Measurements from ENCODE around the gene SNX22. TPM values are rescaled to one million over a fixed set of nuclear protein-coding genes. Genes with fewer than 3 reads are reported as not detected.

SNX22 gene
- total RNA-seq, 4 donors from 2014 or later, result 0.22 to 1.0 (median 0.75) TPM; not detected in 1

DNA sequence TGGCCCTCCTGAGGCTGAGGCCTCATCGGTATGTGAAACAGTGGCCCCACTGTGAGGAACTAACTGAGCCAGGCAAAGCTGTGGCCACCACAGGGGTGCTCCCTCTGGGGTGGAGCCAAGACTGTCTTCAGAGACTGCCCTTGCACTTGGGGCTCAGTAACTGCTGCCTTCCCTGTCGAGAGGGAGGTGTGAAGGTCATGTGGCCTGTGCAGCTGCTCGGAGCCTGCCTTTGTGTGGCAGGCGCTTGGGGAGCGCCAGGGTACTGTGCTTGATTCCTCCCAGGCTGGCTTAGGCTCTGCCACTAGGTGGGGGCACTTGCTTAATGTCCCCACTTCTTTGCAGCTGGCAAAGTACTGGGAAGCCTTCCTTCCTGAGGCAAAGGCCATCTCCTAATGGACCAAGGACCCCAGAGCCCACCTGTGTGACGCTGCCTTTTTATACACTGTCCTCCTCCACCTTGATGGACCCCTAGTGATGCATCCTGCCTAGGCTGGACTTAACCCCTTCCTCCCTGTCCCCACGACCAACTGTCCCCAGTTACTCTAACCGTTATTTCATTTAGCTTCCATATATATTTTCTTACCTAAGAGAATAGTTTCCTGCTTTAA, 14.2 kb upstream of the SNX22 start:
- TF ChIP-seq, protein P1, sequence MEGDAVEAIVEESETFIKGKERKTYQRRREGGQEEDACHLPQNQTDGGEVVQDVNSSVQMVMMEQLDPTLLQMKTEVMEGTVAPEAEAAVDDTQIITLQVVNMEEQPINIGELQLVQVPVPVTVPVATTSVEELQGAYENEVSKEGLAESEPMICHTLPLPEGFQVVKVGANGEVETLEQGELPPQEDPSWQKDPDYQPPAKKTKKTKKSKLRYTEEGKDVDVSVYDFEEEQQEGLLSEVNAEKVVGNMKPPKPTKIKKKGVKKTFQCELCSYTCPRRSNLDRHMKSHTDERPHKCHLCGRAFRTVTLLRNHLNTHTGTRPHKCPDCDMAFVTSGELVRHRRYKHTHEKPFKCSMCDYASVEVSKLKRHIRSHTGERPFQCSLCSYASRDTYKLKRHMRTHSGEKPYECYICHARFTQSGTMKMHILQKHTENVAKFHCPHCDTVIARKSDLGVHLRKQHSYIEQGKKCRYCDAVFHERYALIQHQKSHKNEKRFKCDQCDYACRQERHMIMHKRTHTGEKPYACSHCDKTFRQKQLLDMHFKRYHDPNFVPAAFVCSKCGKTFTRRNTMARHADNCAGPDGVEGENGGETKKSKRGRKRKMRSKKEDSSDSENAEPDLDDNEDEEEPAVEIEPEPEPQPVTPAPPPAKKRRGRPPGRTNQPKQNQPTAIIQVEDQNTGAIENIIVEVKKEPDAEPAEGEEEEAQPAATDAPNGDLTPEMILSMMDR (IDR thresholded peaks at IDR 0.05; ENCODE audit: low read depth), result no peak

DNA sequence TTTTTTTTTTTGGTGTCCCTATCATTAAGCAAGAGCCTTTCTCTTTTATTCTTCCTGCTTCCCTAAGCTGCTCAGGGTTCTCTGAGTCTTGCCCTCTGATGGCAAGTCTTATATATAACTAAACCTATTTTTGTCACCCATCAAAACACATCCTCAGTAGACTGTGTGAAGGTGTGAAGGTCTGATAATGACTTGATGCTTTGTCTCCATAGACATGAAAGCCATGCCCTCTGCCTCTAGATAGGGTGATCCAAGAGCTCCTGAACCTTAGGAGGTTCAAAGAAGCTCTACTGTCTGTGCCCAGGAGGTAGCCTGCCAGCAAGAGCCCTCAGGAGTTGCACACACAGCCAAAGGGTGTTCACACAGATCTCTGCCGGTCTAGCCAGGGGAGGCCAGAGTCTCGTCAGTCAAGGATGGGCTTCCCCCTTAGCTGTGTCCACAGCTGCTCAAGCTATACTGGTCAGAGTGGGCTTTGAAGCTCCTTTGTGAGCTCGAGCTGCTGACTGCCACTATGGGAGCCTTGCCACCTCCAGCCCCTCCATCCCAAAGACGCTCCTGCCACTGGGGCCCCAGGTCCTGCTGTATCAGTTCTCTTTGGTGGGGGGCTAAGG, 13.1 kb upstream of the SNX22 start:
- TF ChIP-seq, protein P1 (IDR thresholded peaks at IDR 0.05; ENCODE audit: low read depth), result no peak

DNA sequence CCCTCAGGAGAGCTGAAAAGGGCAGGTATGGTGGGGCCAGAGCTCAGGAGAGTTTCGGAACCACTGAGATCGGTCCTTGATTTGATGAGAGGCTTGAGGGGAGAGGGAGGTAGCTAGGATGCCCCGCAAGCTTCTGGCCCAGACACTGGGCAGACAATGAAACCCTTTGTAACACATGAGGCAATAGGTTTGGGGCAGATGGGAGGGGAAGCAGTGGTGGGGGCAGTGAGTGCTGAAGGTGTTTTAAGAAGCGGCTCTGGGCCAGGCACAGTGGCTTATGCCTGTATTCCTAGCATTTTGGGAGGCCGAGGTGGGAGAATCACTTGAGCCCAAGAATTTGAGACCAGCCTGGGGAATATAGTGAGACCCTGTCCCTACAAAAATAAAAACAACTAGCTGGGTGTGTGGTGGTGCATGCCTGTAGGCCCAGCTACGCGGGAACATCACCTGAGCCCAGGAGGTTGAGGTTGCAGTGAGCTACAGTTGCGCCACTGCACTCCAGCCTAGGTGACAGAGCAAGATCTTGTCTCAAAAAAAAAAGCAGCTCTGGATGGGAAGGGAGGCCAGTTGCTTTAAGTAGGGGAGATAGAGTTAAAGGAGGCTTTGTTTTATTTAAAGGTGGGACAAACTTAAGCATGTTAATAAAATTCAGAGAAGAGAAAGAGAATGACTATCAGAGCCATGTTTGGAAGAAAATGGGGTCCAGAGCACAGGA, 9.6 kb upstream of the SNX22 start:
- TF ChIP-seq, protein P1 (IDR thresholded peaks at IDR 0.05; ENCODE audit: low read depth), result no peak

DNA sequence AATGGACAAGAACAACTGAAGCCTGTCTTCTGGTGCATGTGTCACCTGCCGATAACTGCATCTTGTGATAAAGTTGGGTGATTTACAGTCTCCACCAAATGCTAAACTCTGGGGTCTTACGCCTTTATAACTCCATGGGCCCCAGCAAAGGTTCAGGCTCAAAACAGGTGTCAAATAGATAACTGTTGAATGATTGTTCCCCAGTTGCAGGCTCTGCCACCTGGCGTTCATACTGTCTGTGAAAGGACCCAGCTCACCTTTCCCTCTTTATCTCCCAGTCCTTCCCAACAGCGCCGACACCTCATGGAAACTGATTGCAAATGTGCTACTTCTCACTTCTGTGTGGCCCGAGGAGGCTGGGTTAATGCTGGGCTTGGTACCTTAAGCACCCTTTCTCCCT, 8.3 kb upstream of the SNX22 start:
- TF ChIP-seq, protein P1 (IDR thresholded peaks at IDR 0.05; ENCODE audit: low read depth), result no peak

DNA sequence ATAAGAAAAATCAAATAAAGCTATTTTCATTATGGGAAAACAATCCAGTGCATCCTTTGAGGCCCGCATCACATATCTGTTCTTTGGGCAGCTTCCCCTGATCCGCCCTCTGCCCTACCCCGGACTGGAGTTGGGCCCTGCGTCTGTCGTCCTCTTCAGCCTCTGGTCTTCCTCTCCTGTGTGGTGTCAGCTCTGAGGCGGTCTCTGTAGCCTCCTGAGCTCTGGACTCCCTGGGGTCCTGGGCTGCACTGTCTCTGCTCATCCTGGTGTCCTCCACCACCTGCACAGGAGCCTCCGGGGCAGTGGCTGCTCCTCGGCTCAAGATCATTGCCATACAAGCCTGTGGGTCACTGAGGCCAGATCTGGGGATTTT, 7.4 kb upstream of the SNX22 start:
- TF ChIP-seq, protein P1 (IDR thresholded peaks at IDR 0.05; ENCODE audit: low read depth), result no peak

DNA sequence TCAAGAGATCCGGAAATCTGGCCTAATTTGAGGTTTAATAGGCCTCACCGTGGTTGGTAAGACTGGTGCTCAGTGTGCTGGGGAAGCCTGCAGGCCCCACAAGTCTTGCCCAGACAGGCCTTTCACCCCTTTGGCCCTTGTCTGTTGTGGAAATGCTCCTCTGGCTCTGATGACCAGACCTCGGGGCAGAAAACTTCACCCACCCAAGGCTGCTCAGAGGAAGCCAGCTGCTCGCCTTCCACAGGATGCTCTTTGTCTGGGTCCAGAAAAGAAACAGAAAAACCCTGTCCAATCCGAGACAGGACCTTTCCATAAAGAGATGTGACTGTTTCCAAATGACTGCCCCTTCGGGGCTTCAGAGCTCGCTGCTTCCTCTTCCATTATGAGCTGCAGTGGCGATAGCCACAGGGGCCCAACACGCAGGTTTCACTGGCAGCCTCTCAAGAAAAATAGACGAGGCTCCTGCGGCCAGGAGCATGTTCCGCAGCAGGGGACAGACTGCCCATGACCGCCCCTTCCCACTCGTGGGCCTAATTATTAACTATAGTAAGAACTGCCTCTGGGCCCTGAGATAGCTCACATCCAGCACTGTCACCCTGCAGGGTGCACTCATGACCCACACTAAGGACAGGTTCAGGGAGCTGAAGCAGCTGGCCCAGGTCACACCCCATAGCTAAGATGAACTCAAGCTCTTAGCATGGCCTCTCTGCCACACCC, 6.8 kb upstream of the SNX22 start:
- TF ChIP-seq, protein P1 (IDR thresholded peaks at IDR 0.05; ENCODE audit: low read depth), result no peak

DNA sequence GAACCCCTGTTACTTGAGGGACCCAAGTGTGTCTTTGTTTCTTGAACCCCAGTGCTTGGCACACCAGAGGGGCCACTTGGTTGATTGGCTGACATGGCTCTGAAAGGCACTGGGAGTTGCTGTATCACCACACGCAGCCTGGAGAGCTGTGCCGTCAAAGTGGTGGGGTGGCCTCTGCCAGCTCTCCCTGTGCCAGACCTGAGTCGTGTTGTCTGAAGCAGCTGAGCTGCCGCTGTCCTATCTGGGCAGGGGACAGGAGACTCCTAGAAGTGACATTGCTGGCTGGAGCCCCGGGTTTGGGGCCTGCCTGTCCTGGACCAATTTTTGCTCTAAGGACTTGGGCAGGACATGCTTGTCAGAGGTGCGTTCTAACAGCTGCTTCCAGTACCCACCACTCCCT, 5.5 kb upstream of the SNX22 start:
- TF ChIP-seq, protein P1 (IDR thresholded peaks at IDR 0.05; ENCODE audit: low read depth), result no peak

Measured in subcutaneous adipose tissue (tissue), 4 donors.